ENCODE measurements around the gene PLEKHG4B.
"Not testable (repeated sequence)": the region's sequence is repeated elsewhere in the genome, so short reads cannot be mapped to it uniquely, and the experiment has no call there.

PLEKHG4B gene

GRCh38 chr5:156411-157072 is 64.6 kb downstream of the PLEKHG4B start:
- no peak for DNase-seq (ENCODE audit: low read depth in 2 of 2)

- no peak for DNase-seq (ENCODE audit: low read depth in 2 of 2)
Observed at GRCh38 chr5:157126-157715, 65.3 kb downstream of the PLEKHG4B start.

- DNase-seq (ENCODE audit: low read depth in 2 of 2), result no peak
Observed at GRCh38 chr5:157801-158200, 65.8 kb downstream of the PLEKHG4B start.

GRCh38 chr5:158807-159447 is 67.0 kb downstream of the PLEKHG4B start:
- DNase-seq (ENCODE audit: low read depth in 2 of 2), result no peak

- no peak for DNase-seq (ENCODE audit: low read depth in 2 of 2)
Observed at GRCh38 chr5:159448-160172, 67.6 kb downstream of the PLEKHG4B start.

- no peak for DNase-seq (ENCODE audit: low read depth in 2 of 2)
Observed at GRCh38 chr5:160173-160510, 68.2 kb downstream of the PLEKHG4B start.

- no peak for DNase-seq (ENCODE audit: low read depth in 2 of 2)
Observed at GRCh38 chr5:160921-161802, 69.2 kb downstream of the PLEKHG4B start.

- DNase-seq (ENCODE audit: low read depth in 2 of 2), result no peak
Observed at GRCh38 chr5:161803-162110, 69.8 kb downstream of the PLEKHG4B start.

- DNase-seq (ENCODE audit: low read depth in 2 of 2), result no peak
Observed at GRCh38 chr5:162190-162564, 70.2 kb downstream of the PLEKHG4B start.

GRCh38 chr5:162565-163337 is 70.8 kb downstream of the PLEKHG4B start:
- DNase-seq (ENCODE audit: low read depth in 2 of 2), result no peak

- DNase-seq (ENCODE audit: low read depth in 2 of 2), result no peak
Observed at GRCh38 chr5:163338-163620, 71.3 kb downstream of the PLEKHG4B start.

- DNase-seq (ENCODE audit: low read depth in 2 of 2), result no peak
Observed at GRCh38 chr5:163841-164240, 71.9 kb downstream of the PLEKHG4B start.

- no peak for DNase-seq (ENCODE audit: low read depth in 2 of 2)
Observed at GRCh38 chr5:164244-164643, 72.3 kb downstream of the PLEKHG4B start.

GRCh38 chr5:164783-165182 is 72.8 kb downstream of the PLEKHG4B start:
- not testable (repeated sequence) for DNase-seq (ENCODE audit: low read depth in 2 of 2)

GRCh38 chr5:166441-167372 is 74.7 kb downstream of the PLEKHG4B start:
- no peak for DNase-seq (ENCODE audit: low read depth in 2 of 2)

GRCh38 chr5:167511-167910 is 75.5 kb downstream of the PLEKHG4B start:
- no peak for DNase-seq (ENCODE audit: low read depth in 2 of 2)

GRCh38 chr5:167982-168660 is 76.2 kb downstream of the PLEKHG4B start:
- DNase-seq (ENCODE audit: low read depth in 2 of 2), result no peak

GRCh38 chr5:169071-169727 is 77.2 kb downstream of the PLEKHG4B start:
- no peak for DNase-seq (ENCODE audit: low read depth in 2 of 2)

- no peak for DNase-seq (ENCODE audit: low read depth in 2 of 2)
Observed at GRCh38 chr5:169728-170094, 77.7 kb downstream of the PLEKHG4B start.
